IMR-90 (cell line): ENCODE data around the gene NUBP1. TPM values are rescaled to one million over a fixed set of nuclear protein-coding genes. Genes with fewer than 3 reads are reported as not detected.

Experiments used
- ATAC-seq: fragments of 200-7000 bp; cut with Tn5 transposase; 2 replicates; pipeline ENCODE4 v1.9.1; 2020; ENCODE audit warnings: low read depth, mild to moderate bottlenecking, moderate library complexity
- BruUV-seq: library from RNA; stranded (reverse); fragments of 400-500 nt; replicated peaks from 2 replicates; lab custom pipeline; 2021; lab: Mats Ljungman, UMichigan
- CTCF ChIA-PET: fragments of 300-600 bp; formaldehyde crosslinking; extraction: SDS; loops from one replicate; lab custom pipeline; 2021; ENCODE audit warnings: antibody characterized with exemption; lab: Yijun Ruan, JAX
- POLR2A ChIA-PET: fragments of 300-600 bp; sonication (Branson Sonifier 250); formaldehyde crosslinking; loops from one replicate; lab custom pipeline; 2022; ENCODE audit warnings: antibody characterized with exemption; ENCODE audit not compliant: unreplicated experiment; lab: Charles Lee
- DNase-seq: peaks from one replicate; pipeline ENCODE4 v3.0.0; 2013
- H2AFZ ChIP-seq: replicated peaks from 2 replicates; pipeline ENCODE3; 2013; ENCODE audit warnings: low read length, mild to moderate bottlenecking; ENCODE audit not compliant: poor library complexity
- H2AK5ac ChIP-seq: 2 replicates; pipeline ENCODE4 v1.6.1; 2013; ENCODE audit warnings: low read depth, low read length, inconsistent platforms
- H2AK9ac ChIP-seq: replicated peaks from 2 replicates; pipeline ENCODE3; 2013; ENCODE audit warnings: mild to moderate bottlenecking, low read depth, low read length, moderate library complexity; ENCODE audit not compliant: poor library complexity
- H2BK120ac ChIP-seq: 2 replicates; pipeline ENCODE4 v1.6.1; 2013; ENCODE audit warnings: low read depth, low read length, inconsistent platforms
- H2BK15ac ChIP-seq: 3 replicates; pipeline ENCODE4 v1.6.1; 2013; ENCODE audit warnings: low read depth, low read length, inconsistent platforms
- H2BK20ac ChIP-seq: 2 replicates; pipeline ENCODE4 v1.6.1; 2013; ENCODE audit warnings: low read depth, mild to moderate bottlenecking, inconsistent platforms, low read length, moderate library complexity
- H2BK5ac ChIP-seq: 2 replicates; pipeline ENCODE4 v1.6.1; 2013; ENCODE audit warnings: mild to moderate bottlenecking, low read depth, low read length, inconsistent platforms; ENCODE audit not compliant: poor library complexity, severe bottlenecking
- H3K14ac ChIP-seq: replicated peaks from 2 replicates; pipeline ENCODE4 v1.6.1; 2013; ENCODE audit warnings: low read depth, low read length, inconsistent platforms
- H3K18ac ChIP-seq: 2 replicates; pipeline ENCODE4 v1.6.1; 2013; ENCODE audit warnings: low read depth, low read length, control low read depth
- H3K23ac ChIP-seq: 2 replicates; pipeline ENCODE4 v1.6.1; 2013; ENCODE audit warnings: low read depth, low read length, inconsistent platforms
- H3K27ac ChIP-seq: 2 replicates; pipeline ENCODE4 v1.5.1; 2013; ENCODE audit warnings: mild to moderate bottlenecking, control low read depth, low read length; ENCODE audit not compliant: insufficient read depth
- H3K27me3 ChIP-seq: 2 replicates; pipeline ENCODE4 v1.6.1; 2013; ENCODE audit warnings: low read length; ENCODE audit not compliant: control insufficient read depth, insufficient read depth
- H3K36me3 ChIP-seq: 2 replicates; pipeline ENCODE4 v1.6.1; 2013; ENCODE audit warnings: low read length, mixed read lengths; ENCODE audit not compliant: control insufficient read depth, insufficient read depth
- H3K4ac ChIP-seq: 2 replicates; pipeline ENCODE4 v1.6.1; 2013; ENCODE audit warnings: low read depth, low read length, inconsistent platforms
- H3K4me1 ChIP-seq: 2 replicates; pipeline ENCODE4 v1.6.1; 2013; ENCODE audit warnings: low read length, mixed read lengths; ENCODE audit not compliant: control insufficient read depth, insufficient read depth
- H3K4me2 ChIP-seq: 2 replicates; pipeline ENCODE4 v1.6.1; 2013; ENCODE audit warnings: low read depth, mild to moderate bottlenecking, control low read depth, low read length, moderate library complexity
- H3K4me3 ChIP-seq: 2 replicates; pipeline ENCODE4 v1.5.1; 2013; ENCODE audit warnings: low read depth, mild to moderate bottlenecking, control low read depth, low read length, moderate library complexity; ENCODE audit not compliant: insufficient read depth
- H3K56ac ChIP-seq: 2 replicates; pipeline ENCODE4 v1.6.1; 2013; ENCODE audit warnings: low read length, inconsistent platforms; ENCODE audit not compliant: insufficient read depth; ENCODE audit errors: extremely low read depth
- H3K79me1 ChIP-seq, 2 experiments: 2 replicates each; pipeline ENCODE4 v1.6.1; 2013; ENCODE audit warnings: low read length in 2 of 2, inconsistent platforms in 1 of 2, low read depth in 1 of 2
- H3K9ac ChIP-seq: 2 replicates; pipeline ENCODE4 v1.6.1; 2013; ENCODE audit warnings: low read depth, low read length, control low read depth
- H3K9me1 ChIP-seq: 2 replicates; pipeline ENCODE4 v1.6.1; 2013; ENCODE audit warnings: low read length, inconsistent platforms; ENCODE audit not compliant: insufficient read depth
- H3K9me3 ChIP-seq: 2 replicates; pipeline ENCODE4 v1.6.1; 2013; ENCODE audit warnings: low read length; ENCODE audit not compliant: control insufficient read depth, insufficient read depth
- H4K20me1 ChIP-seq: 2 replicates; pipeline ENCODE4 v1.6.1; 2013; ENCODE audit warnings: low read length, inconsistent platforms; ENCODE audit not compliant: insufficient read depth
- H4K5ac ChIP-seq: 2 replicates; pipeline ENCODE4 v1.6.1; 2013; ENCODE audit warnings: mild to moderate bottlenecking, low read depth, low read length, control low read depth
- H4K8ac ChIP-seq, 2 experiments: 2 replicates each; pipeline ENCODE4 v1.6.1; 2013; ENCODE audit warnings: low read depth in 2 of 2, low read length in 2 of 2, control low read depth in 1 of 2, inconsistent platforms in 1 of 2
- H4K91ac ChIP-seq: 2 replicates; pipeline ENCODE4 v1.6.1; 2013; ENCODE audit warnings: low read depth, low read length, inconsistent platforms; ENCODE audit not compliant: insufficient read depth
- BHLHE40 ChIP-seq: fragments of 150-350 bp; IDR thresholded peaks from 2 replicates; pipeline ENCODE4 v1.6.1; 2016; ENCODE audit warnings: mild to moderate bottlenecking, low read depth, low read length
- ELK1 ChIP-seq: fragments of 150-350 bp; IDR thresholded peaks from 2 replicates; pipeline ENCODE4 v1.6.1; 2016; ENCODE audit warnings: low read depth, mild to moderate bottlenecking, low read length, moderate library complexity, borderline replicate concordance
- MAFK ChIP-seq: IDR thresholded peaks from 2 replicates; pipeline ENCODE4 v1.6.1; 2012; ENCODE audit warnings: low read depth, low read length, improper control_type of control experiment
- MAZ ChIP-seq: IDR thresholded peaks from 2 replicates; pipeline ENCODE4 v1.6.1; 2012; ENCODE audit warnings: low read depth, mild to moderate bottlenecking, low read length, improper control_type of control experiment, moderate library complexity, borderline replicate concordance
- NFE2L2 ChIP-seq: fragments of 150-350 bp; IDR thresholded peaks from 2 replicates; pipeline ENCODE4 v1.6.1; 2016; ENCODE audit warnings: low read depth, mild to moderate bottlenecking, low read length
- RCOR1 ChIP-seq: IDR thresholded peaks from 2 replicates; pipeline ENCODE4 v1.6.1; 2012; ENCODE audit warnings: mild to moderate bottlenecking, low read length, improper control_type of control experiment; ENCODE audit not compliant: insufficient replicate concordance
- SMC3 ChIP-seq: fragments of 150-350 bp; IDR thresholded peaks from 2 replicates; pipeline ENCODE4 v1.6.1; 2016; ENCODE audit warnings: low read depth, mild to moderate bottlenecking, antibody characterized with exemption, low read length, moderate library complexity
- WGBS, 2 experiments: methylation state at CpG; one replicate each; pipeline versions ENCODE4 v1.1.5 to v1.1.7; 2013; ENCODE audit warnings: missing lambda C conversion rate in 2 of 2; ENCODE audit not compliant: insufficient read length in 1 of 2; ENCODE audit errors: extremely low coverage in 2 of 2; 5-methylcytosine and 5-hydroxymethylcytosine counted together
- dilution Hi-C: fragments of 300-500 bp; cut with HindIII; formaldehyde crosslinking; loops from one replicate; pipeline ENCODE4 v1.14.3; 2018; ENCODE audit warnings: low sequenced_read_pairs; ENCODE audit not compliant: unreplicated experiment
- in situ Hi-C: fragments of 300-500 bp; cut with MboI; formaldehyde crosslinking; loops from 3 replicates; pipeline ENCODE4 v1.14.3; 2019; ENCODE audit warnings: low sequenced_read_pairs, inconsistent platforms, mixed read lengths
- intact Hi-C: fragments of 100-400 bp; cut with micrococcal nuclease; formaldehyde crosslinking; loops from 2 replicates; pipeline ENCODE4 v1.10.0; 2022
- polyA plus RNA-seq, 3 experiments: library from polyadenylated mRNA; depleted of rRNA; stranded (reverse); fragments of >200 nt; gene quantifications; 2 replicates each; pipeline ENCODE4 v1.2.3, GENCODE V29; 2012; ENCODE audit warnings: low replicate concordance in 1 of 3
- total RNA-seq: library from RNA; depleted of rRNA; stranded (reverse); fragments of >200 nt; gene quantifications from 2 replicates; pipeline ENCODE4 v1.2.3, GENCODE V29; 2012

NUBP1 gene
- total and polyA plus RNA-seq, 2 of the 4 experiments (the other 2 are of a cell fraction), result 28.0 to 31.5 TPM

DNA sequence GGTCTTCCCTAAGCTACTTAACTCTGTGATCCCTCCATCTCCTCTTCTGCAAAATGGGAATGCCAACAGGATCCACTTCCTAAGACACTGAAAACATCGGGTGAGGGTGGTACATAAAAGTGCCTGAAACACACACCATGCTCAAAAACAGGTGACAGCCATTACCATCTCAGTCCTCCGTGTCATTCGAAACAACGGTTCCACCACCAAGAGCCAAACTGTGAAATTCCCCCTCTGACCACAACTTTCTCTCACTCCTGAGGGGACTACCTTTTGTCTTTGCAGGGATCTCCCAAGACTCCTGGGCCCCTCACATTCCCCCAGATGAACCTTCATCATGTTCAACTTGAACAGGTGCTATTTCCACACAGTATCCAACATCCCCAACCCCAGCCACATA lies 37.0 kb downstream of the NUBP1 start:
- H3K79me1 ChIP-seq, result no peaks in the 10 kb centered on the region
- ChIA-PET POLR2A (no interaction called here), CTCF (no interaction called here)
- no peak overlapping the region for H2BK20ac ChIP-seq
- no peak overlapping the region for H2AK9ac ChIP-seq
- H3K14ac ChIP-seq, result no peak overlapping the region
- no peak overlapping the region for H3K4ac ChIP-seq
- H3K23ac ChIP-seq, result no peak overlapping the region
- H2BK15ac ChIP-seq, result no peak overlapping the region
- H3K27me3 ChIP-seq, result peaks cover 5% of the 10 kb centered on the region
- ATAC-seq (no peak), DNase-seq (no peak)
- H4K8ac ChIP-seq, result no peak overlapping the region
- no peak overlapping the region for H4K5ac ChIP-seq
- H3K18ac ChIP-seq, result no peak overlapping the region
- H2BK120ac ChIP-seq, result no peak overlapping the region
- dilution Hi-C loops (no loop called here), intact Hi-C loops (no loop called here), in situ Hi-C loops (no loop called here)
- no peak overlapping the region for H3K4me2 ChIP-seq
- 73% methylated on average over 4 of the region's 4 CpGs; no CpG with 5 or more reads in 1 of the 2 experiments for WGBS, 2 experiments
- H3K4me1 ChIP-seq, result no peaks in the 10 kb centered on the region
- no peak overlapping the region for H3K56ac ChIP-seq
- no peak overlapping the region for H2BK5ac ChIP-seq
- no peak overlapping the region for H3K27ac ChIP-seq
- TF ChIP-seq MAFK, result no peak
- no peak for TF ChIP-seq BHLHE40
- TF ChIP-seq SMC3, result no peak
- no peak for TF ChIP-seq NFE2L2
- no peak for TF ChIP-seq ELK1
- no peak for TF ChIP-seq MAZ
- TF ChIP-seq RCOR1, result no peak
- no peak overlapping the region for H3K9ac ChIP-seq
- no peak overlapping the region for H4K91ac ChIP-seq
- H3K36me3 ChIP-seq, result no peaks in the 10 kb centered on the region
- no peaks in the 10 kb centered on the region for H3K9me1 ChIP-seq
- no peaks in the 10 kb centered on the region for H4K20me1 ChIP-seq
- no peak overlapping the region for H2AFZ ChIP-seq
- H3K9me3 ChIP-seq, result no peaks in the 10 kb centered on the region
- BruUV-seq, result no TSS peak
- H2AK5ac ChIP-seq, result no peak overlapping the region
- no peak overlapping the region for H3K4me3 ChIP-seq
